AML-193 (cell line): ENCODE results near the gene SPTLC3.

Source experiments
- DNase-seq, 2 experiments: peaks; one replicate each; lab custom pipeline; 2025; lab: John Stamatoyannopoulos, UW

Gene SPTLC3

GRCh38 chr20:13098720-13099355 lies 90.1 kb downstream of the SPTLC3 start:
- DNase-seq: no peak

- DNase-seq: no peak
Observed at GRCh38 chr20:13099676-13100075, 90.9 kb downstream of the SPTLC3 start.

- no peak for DNase-seq
Observed at GRCh38 chr20:13101276-13101675, 92.5 kb downstream of the SPTLC3 start.

- DNase-seq: no peak
Observed at GRCh38 chr20:13101706-13102105, 92.9 kb downstream of the SPTLC3 start.

- DNase-seq: no peak
Observed at GRCh38 chr20:13102237-13102636, 93.5 kb downstream of the SPTLC3 start.

- DNase-seq: no peak
Observed at GRCh38 chr20:13102694-13103093, 93.9 kb downstream of the SPTLC3 start.

GRCh38 chr20:13105039-13105438 lies 96.3 kb downstream of the SPTLC3 start:
- DNase-seq: no peak

- DNase-seq: peak; percentile 22 to 37
Observed at GRCh38 chr20:13105864-13106457, 97.2 kb downstream of the SPTLC3 start.

GRCh38 chr20:13109658-13110057 lies 100.9 kb downstream of the SPTLC3 start:
- DNase-seq: no peak

GRCh38 chr20:13110796-13111195 lies 102.0 kb downstream of the SPTLC3 start:
- no peak for DNase-seq

GRCh38 chr20:13111249-13111911 lies 102.6 kb downstream of the SPTLC3 start:
- no peak for DNase-seq

GRCh38 chr20:13113731-13114130 lies 105.0 kb downstream of the SPTLC3 start:
- no peak for DNase-seq

GRCh38 chr20:13117200-13117599 lies 108.4 kb downstream of the SPTLC3 start:
- DNase-seq: no peak

GRCh38 chr20:13118676-13119075 lies 109.9 kb downstream of the SPTLC3 start:
- DNase-seq: no peak

GRCh38 chr20:13119583-13119982 lies 110.8 kb downstream of the SPTLC3 start:
- peak; percentile 7 to 54 for DNase-seq

- DNase-seq: no peak
Observed at GRCh38 chr20:13120471-13120870, 111.7 kb downstream of the SPTLC3 start.

GRCh38 chr20:13121840-13122515 lies 113.2 kb downstream of the SPTLC3 start:
- DNase-seq: no peak

- no peak for DNase-seq
Observed at GRCh38 chr20:13125486-13125885, 116.7 kb downstream of the SPTLC3 start.

GRCh38 chr20:13128173-13128572 lies 119.4 kb downstream of the SPTLC3 start:
- DNase-seq: no peak

GRCh38 chr20:13130061-13130706 lies 121.4 kb downstream of the SPTLC3 start:
- no peak for DNase-seq

- no peak for DNase-seq
Observed at GRCh38 chr20:13130707-13131103, 121.9 kb downstream of the SPTLC3 start.

- DNase-seq: no peak
Observed at GRCh38 chr20:13131688-13132087, 122.9 kb downstream of the SPTLC3 start.
